Stimulated activated CD8-positive, alpha-beta memory T cell treated with anti-CD3 and anti-CD28 coated beads, Interleukin-15, amount 100 ng/mL, for 1 hour (primary cell): ENCODE data around the gene DUSP15.
"Not testable (repeated sequence)": the region's sequence is repeated elsewhere in the genome, so short reads cannot be mapped to it uniquely, and the experiment has no call there.

Experiments
- DNase-seq: peaks from one replicate; pipeline ENCODE4 v3.0.0-alpha.2; 2020; ENCODE audit warnings: low read depth

Gene DUSP15

GRCh38 chr20:31869942-31870725 lies at the start of gene DUSP15, which contains the start of gene TTLL9:
Gene DUSP15, minus strand, starts transcription at chr20:31870527. Its CDS starts 190 bp downstream, at chr20:31870337.
Gene TTLL9, plus strand, starts transcription at chr20:31870634. Its CDS starts 493 bp downstream, at chr20:31871127.
- DNase-seq: no peak

- no peak for DNase-seq
These were observed 49.3 kb upstream of the DUSP15 start for GRCh38 chr20:31919410-31920155.

GRCh38 chr20:31918466-31919105 lies 48.3 kb upstream of the DUSP15 start:
- DNase-seq: no peak

GRCh38 chr20:31917962-31918412 lies 47.7 kb upstream of the DUSP15 start:
- not testable (repeated sequence) for DNase-seq

GRCh38 chr20:31916708-31917107 lies 46.4 kb upstream of the DUSP15 start:
- DNase-seq: no peak

GRCh38 chr20:31915491-31916280 lies 45.4 kb upstream of the DUSP15 start:
- DNase-seq: no peak

- DNase-seq: no peak
These were observed 43.8 kb upstream of the DUSP15 start for GRCh38 chr20:31914170-31914569.

- DNase-seq: no peak
These were observed 43.3 kb upstream of the DUSP15 start for GRCh38 chr20:31913431-31914157.

GRCh38 chr20:31910071-31910803 lies 39.9 kb upstream of the DUSP15 start:
- DNase-seq: no peak

GRCh38 chr20:31909253-31910070 lies 39.1 kb upstream of the DUSP15 start:
- no peak for DNase-seq

- no peak for DNase-seq
These were observed 38.1 kb upstream of the DUSP15 start for GRCh38 chr20:31908424-31908823.

- DNase-seq: no peak
These were observed 37.7 kb upstream of the DUSP15 start for GRCh38 chr20:31908016-31908415.

- DNase-seq: no peak
These were observed 36.7 kb upstream of the DUSP15 start for GRCh38 chr20:31907046-31907445.

GRCh38 chr20:31906001-31906400 lies 35.7 kb upstream of the DUSP15 start:
- DNase-seq: no peak

GRCh38 chr20:31903627-31904386 lies 33.5 kb upstream of the DUSP15 start:
- DNase-seq: no peak

GRCh38 chr20:31901615-31902014 lies 31.3 kb upstream of the DUSP15 start:
- DNase-seq: no peak

GRCh38 chr20:31897541-31897940 lies 27.2 kb upstream of the DUSP15 start:
- DNase-seq: no peak

- DNase-seq: no peak
These were observed 25.7 kb upstream of the DUSP15 start for GRCh38 chr20:31896049-31896448.
